Measurements from ENCODE around the gene KLK8. TPM values are rescaled to one million over a fixed set of nuclear protein-coding genes. Genes with fewer than 3 reads are reported as not detected.

Gene KLK8
- total RNA-seq, 1 experiment from 2014 or later = 2.7 TPM

DNA sequence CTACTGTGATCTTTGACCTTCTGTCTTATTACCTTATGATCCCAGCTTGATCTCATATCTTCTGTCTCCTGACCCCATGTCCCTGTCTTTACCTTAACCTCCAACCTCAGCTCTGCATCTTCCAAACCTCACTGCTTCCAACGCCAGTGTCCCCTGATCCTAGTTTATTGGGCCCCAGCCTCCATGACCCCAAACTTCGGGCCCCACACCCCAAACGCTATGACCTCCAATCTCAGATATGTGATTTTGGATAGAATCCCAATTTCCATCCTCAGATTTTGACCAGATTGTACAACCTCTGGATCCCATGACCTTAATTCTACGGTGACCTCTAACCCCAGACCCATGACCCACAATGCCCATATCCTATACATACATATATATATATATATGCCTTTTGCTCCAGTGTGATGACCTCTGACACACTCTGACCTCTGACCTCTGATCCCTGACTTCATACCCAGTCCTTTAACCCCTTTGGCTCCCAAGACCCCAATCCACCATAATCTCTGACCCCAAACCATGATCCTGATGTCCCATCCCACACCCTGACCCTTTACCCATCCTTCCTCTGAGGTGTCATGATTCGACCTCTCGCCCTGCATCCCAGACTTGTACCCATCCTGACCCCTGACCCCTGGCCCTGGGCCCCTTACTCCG, 29.9 kb upstream of the KLK8 start:
- Histone ChIP-seq H3K4me1 (ENCODE audit: insufficient read depth, low read length) (no peaks in the 10 kb centered on the region), H2BK5ac (ENCODE audit: insufficient read length, low read length) (no peak overlapping the region), H3K18ac (ENCODE audit: insufficient read length, low read depth, low read length) (no peak overlapping the region), H3K56ac (ENCODE audit: insufficient read length, low read depth, low read length) (no peak overlapping the region), H4K8ac (replicated peaks; ENCODE audit: insufficient read length, low read depth, low read length) (no peak overlapping the region), H3K9ac (ENCODE audit: extremely low read depth, insufficient read length, low read length) (no peak overlapping the region), H3K23me2 (ENCODE audit: insufficient read length, low read depth, low read length, poor library complexity, severe bottlenecking) (no peaks in the 10 kb centered on the region), H3K27ac (ENCODE audit: insufficient read length, low read depth, low read length) (no peak overlapping the region), H2BK120ac (ENCODE audit: low read depth, low read length, poor library complexity, severe bottlenecking) (no peak overlapping the region), H2BK12ac (ENCODE audit: insufficient read length, low read depth, low read length) (no peak overlapping the region), H3K9me3 (ENCODE audit: control insufficient read depth, low read depth, low read length) (no peaks in the 10 kb centered on the region), H2AFZ (ENCODE audit: low read length) (no peak overlapping the region), H2AK5ac (ENCODE audit: insufficient read length, low read length) (no peak overlapping the region), H3K4ac (ENCODE audit: low read depth, low read length) (no peak overlapping the region), H3K14ac (ENCODE audit: insufficient read depth, low read length) (no peak overlapping the region), H2BK20ac (ENCODE audit: low read depth, low read length, poor library complexity, severe bottlenecking) (no peak overlapping the region), H4K5ac (ENCODE audit: insufficient read length, low read depth, low read length) (no peak overlapping the region), H3K4me2 (ENCODE audit: insufficient read depth, insufficient read length, low read length) (no peak overlapping the region), H2BK15ac (ENCODE audit: low read depth, low read length) (no peak overlapping the region), H4K91ac (ENCODE audit: insufficient read length, low read depth, low read length) (no peak overlapping the region), H3K79me1 (ENCODE audit: insufficient read depth, low read depth, low read length, poor library complexity, severe bottlenecking) (no peaks in the 10 kb centered on the region), H3T11ph (ENCODE audit: low read length) (no peak overlapping the region), H3K23ac (ENCODE audit: insufficient read length, low read depth, low read length) (no peak overlapping the region), H3K79me2 (ENCODE audit: insufficient read depth, low read length) (no peaks in the 10 kb centered on the region), H3K27me3 (ENCODE audit: insufficient read depth, low read length) (no peaks in the 10 kb centered on the region), H4K20me1 (ENCODE audit: control insufficient read depth, insufficient read depth, insufficient read length) (no peaks in the 10 kb centered on the region)
- Mint-ChIP-seq H3K27ac (no peak overlapping the region), H3K4me3 (no peak overlapping the region), H3K27me3 (ENCODE audit: low read depth) (peaks cover 18% of the 10 kb centered on the region), H3K9me3 (no peaks in the 10 kb centered on the region; a peak in 1 of 5 replicates), H3K4me1 (peaks cover 21 to 33% of the 10 kb centered on the region in 2 experiments), H3K36me3 (ENCODE audit: insufficient read depth in 1 of 3, low read depth in 3 of 3) (no peaks in the 10 kb centered on the region)
- no CpG with 5 or more reads among the region's 7 CpGs for WGBS (ENCODE audit: extremely low coverage, insufficient read length, low lambda C conversion rate)
- no peak for DNase-seq
- TF ChIP-seq, protein P1, sequence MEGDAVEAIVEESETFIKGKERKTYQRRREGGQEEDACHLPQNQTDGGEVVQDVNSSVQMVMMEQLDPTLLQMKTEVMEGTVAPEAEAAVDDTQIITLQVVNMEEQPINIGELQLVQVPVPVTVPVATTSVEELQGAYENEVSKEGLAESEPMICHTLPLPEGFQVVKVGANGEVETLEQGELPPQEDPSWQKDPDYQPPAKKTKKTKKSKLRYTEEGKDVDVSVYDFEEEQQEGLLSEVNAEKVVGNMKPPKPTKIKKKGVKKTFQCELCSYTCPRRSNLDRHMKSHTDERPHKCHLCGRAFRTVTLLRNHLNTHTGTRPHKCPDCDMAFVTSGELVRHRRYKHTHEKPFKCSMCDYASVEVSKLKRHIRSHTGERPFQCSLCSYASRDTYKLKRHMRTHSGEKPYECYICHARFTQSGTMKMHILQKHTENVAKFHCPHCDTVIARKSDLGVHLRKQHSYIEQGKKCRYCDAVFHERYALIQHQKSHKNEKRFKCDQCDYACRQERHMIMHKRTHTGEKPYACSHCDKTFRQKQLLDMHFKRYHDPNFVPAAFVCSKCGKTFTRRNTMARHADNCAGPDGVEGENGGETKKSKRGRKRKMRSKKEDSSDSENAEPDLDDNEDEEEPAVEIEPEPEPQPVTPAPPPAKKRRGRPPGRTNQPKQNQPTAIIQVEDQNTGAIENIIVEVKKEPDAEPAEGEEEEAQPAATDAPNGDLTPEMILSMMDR (conservative IDR thresholded peaks at IDR 0.05) = no peak
